GM19099 (cell line): ENCODE data around the gene CNTFR.

Experiments
- POLR2A ChIP-seq: IDR thresholded peaks from 3 replicates; pipeline ENCODE4 v1.6.1; 2011; ENCODE audit warnings: low read depth; ENCODE audit not compliant: insufficient read length; ENCODE audit errors: extremely low read depth

CNTFR gene

GRCh38 chr9:34584970-34585369 is 4.6 kb downstream of the CNTFR start:
- no peak for TF ChIP-seq POLR2A

- TF ChIP-seq POLR2A: no peak
Observed at GRCh38 chr9:34582787-34583186, 6.7 kb downstream of the CNTFR start.

GRCh38 chr9:34581318-34581717 is 8.2 kb downstream of the CNTFR start:
- no peak for TF ChIP-seq POLR2A

GRCh38 chr9:34580358-34580757 is 9.2 kb downstream of the CNTFR start:
- no peak for TF ChIP-seq POLR2A

GRCh38 chr9:34579808-34580163 is 9.7 kb downstream of the CNTFR start:
- TF ChIP-seq POLR2A: no peak

- TF ChIP-seq POLR2A: no peak
Observed at GRCh38 chr9:34579104-34579807, 10.3 kb downstream of the CNTFR start.

GRCh38 chr9:34578241-34579103 is 11.1 kb downstream of the CNTFR start:
- no peak for TF ChIP-seq POLR2A

- no peak for TF ChIP-seq POLR2A
Observed at GRCh38 chr9:34577400-34578240, 11.9 kb downstream of the CNTFR start.

GRCh38 chr9:34576597-34577399 is 12.7 kb downstream of the CNTFR start:
- TF ChIP-seq POLR2A: no peak

GRCh38 chr9:34575862-34576596 is 13.5 kb downstream of the CNTFR start:
- TF ChIP-seq POLR2A: no peak

GRCh38 chr9:34575241-34575640 is 14.3 kb downstream of the CNTFR start:
- TF ChIP-seq POLR2A: no peak

GRCh38 chr9:34574571-34574970 is 15.0 kb downstream of the CNTFR start:
- no peak for TF ChIP-seq POLR2A

GRCh38 chr9:34573599-34574325 is 15.8 kb downstream of the CNTFR start:
- TF ChIP-seq POLR2A: no peak
